Measurements from ENCODE around the gene AFF2.

AFF2 gene

GRCh38 chrX:148995661-148996060, 495.2 kb downstream of the AFF2 start:
- H3K4me3 ChIP-seq (ENCODE audit: insufficient read length, low read depth), result no peak overlapping the region
- TF ChIP-seq SUZ12 (IDR thresholded peaks at IDR 0.05; ENCODE audit: extremely low read depth, insufficient read depth, insufficient read length) (no peak), YY1 (IDR thresholded peaks at IDR 0.05; ENCODE audit: insufficient read depth, insufficient read length) (no peak), ZNF274 (IDR thresholded peaks at IDR 0.05; ENCODE audit: low read depth, low read length) (no peak)
- DNase-seq (ENCODE audit: low read depth, low spot score), result no peak
- H3K9me3 ChIP-seq (ENCODE audit: insufficient read depth, low read length), result no peaks in the 10 kb centered on the region
- no peak overlapping the region for H3K9ac ChIP-seq (ENCODE audit: insufficient read length, low read depth)
- no peaks in the 10 kb centered on the region for H3K27me3 ChIP-seq (ENCODE audit: insufficient read depth, insufficient read length)
- no peaks in the 10 kb centered on the region for H3K36me3 ChIP-seq (ENCODE audit: insufficient read depth, insufficient read length, low read length)
- no peaks in the 10 kb centered on the region for H3K4me1 ChIP-seq (ENCODE audit: insufficient read depth, insufficient read length)

GRCh38 chrX:149002320-149002719, 501.9 kb downstream of the AFF2 start:
- no peak for TF ChIP-seq YY1 (IDR thresholded peaks at IDR 0.05; ENCODE audit: insufficient read depth, insufficient read length)
- TF ChIP-seq ZNF274 (IDR thresholded peaks at IDR 0.05; ENCODE audit: low read depth, low read length), result no peak
- TF ChIP-seq SUZ12 (IDR thresholded peaks at IDR 0.05; ENCODE audit: extremely low read depth, insufficient read depth, insufficient read length), result no peak
- H3K27me3 ChIP-seq (ENCODE audit: insufficient read depth, insufficient read length), result no peaks in the 10 kb centered on the region
- no peak for DNase-seq (ENCODE audit: low read depth, low spot score)

GRCh38 chrX:149003863-149004660, 503.6 kb downstream of the AFF2 start:
- TF ChIP-seq SUZ12 (IDR thresholded peaks at IDR 0.05; ENCODE audit: extremely low read depth, insufficient read depth, insufficient read length) (no peak), YY1 (IDR thresholded peaks at IDR 0.05; ENCODE audit: insufficient read depth, insufficient read length) (no peak), ZNF274 (IDR thresholded peaks at IDR 0.05; ENCODE audit: low read depth, low read length) (no peak)
- no peak for DNase-seq (ENCODE audit: low read depth, low spot score)

More at GRCh38 chrX:149002320-149002719, 501.9 kb downstream of the AFF2 start:
- Histone ChIP-seq H3K36me3 (ENCODE audit: insufficient read depth, insufficient read length, low read length) (no peaks in the 10 kb centered on the region), H3K4me1 (ENCODE audit: insufficient read depth, insufficient read length) (no peaks in the 10 kb centered on the region), H3K9ac (ENCODE audit: insufficient read length, low read depth) (no peak overlapping the region), H3K9me3 (ENCODE audit: insufficient read depth, low read length) (no peaks in the 10 kb centered on the region), H3K4me3 (ENCODE audit: insufficient read length, low read depth) (no peak overlapping the region)

GRCh38 chrX:149004936-149005335, 504.5 kb downstream of the AFF2 start:
- Histone ChIP-seq H3K36me3 (ENCODE audit: insufficient read depth, insufficient read length, low read length) (no peaks in the 10 kb centered on the region), H3K4me3 (ENCODE audit: insufficient read length, low read depth) (no peak overlapping the region), H3K9ac (ENCODE audit: insufficient read length, low read depth) (no peak overlapping the region), H3K27me3 (ENCODE audit: insufficient read depth, insufficient read length) (no peaks in the 10 kb centered on the region), H3K4me1 (ENCODE audit: insufficient read depth, insufficient read length) (no peaks in the 10 kb centered on the region), H3K9me3 (ENCODE audit: insufficient read depth, low read length) (no peaks in the 10 kb centered on the region)
- DNase-seq (ENCODE audit: low read depth, low spot score), result no peak
- TF ChIP-seq YY1 (IDR thresholded peaks at IDR 0.05; ENCODE audit: insufficient read depth, insufficient read length), result no peak
- no peak for TF ChIP-seq ZNF274 (IDR thresholded peaks at IDR 0.05; ENCODE audit: low read depth, low read length)
- TF ChIP-seq SUZ12 (IDR thresholded peaks at IDR 0.05; ENCODE audit: extremely low read depth, insufficient read depth, insufficient read length), result no peak

More at GRCh38 chrX:149003863-149004660, 503.6 kb downstream of the AFF2 start:
- Histone ChIP-seq H3K4me3 (ENCODE audit: insufficient read length, low read depth) (no peak overlapping the region), H3K9me3 (ENCODE audit: insufficient read depth, low read length) (no peaks in the 10 kb centered on the region), H3K36me3 (ENCODE audit: insufficient read depth, insufficient read length, low read length) (no peaks in the 10 kb centered on the region), H3K4me1 (ENCODE audit: insufficient read depth, insufficient read length) (no peaks in the 10 kb centered on the region), H3K27me3 (ENCODE audit: insufficient read depth, insufficient read length) (no peaks in the 10 kb centered on the region), H3K9ac (ENCODE audit: insufficient read length, low read depth) (no peak overlapping the region)

GRCh38 chrX:149006235-149006634, 505.8 kb downstream of the AFF2 start:
- Histone ChIP-seq H3K4me1 (ENCODE audit: insufficient read depth, insufficient read length) (no peaks in the 10 kb centered on the region), H3K36me3 (ENCODE audit: insufficient read depth, insufficient read length, low read length) (no peaks in the 10 kb centered on the region), H3K9me3 (ENCODE audit: insufficient read depth, low read length) (no peaks in the 10 kb centered on the region), H3K4me3 (ENCODE audit: insufficient read length, low read depth) (no peak overlapping the region), H3K9ac (ENCODE audit: insufficient read length, low read depth) (no peak overlapping the region), H3K27me3 (ENCODE audit: insufficient read depth, insufficient read length) (no peaks in the 10 kb centered on the region)
- no peak for TF ChIP-seq SUZ12 (IDR thresholded peaks at IDR 0.05; ENCODE audit: extremely low read depth, insufficient read depth, insufficient read length)
- no peak for TF ChIP-seq ZNF274 (IDR thresholded peaks at IDR 0.05; ENCODE audit: low read depth, low read length)
- DNase-seq (ENCODE audit: low read depth, low spot score), result no peak

- H3K4me3 ChIP-seq (ENCODE audit: insufficient read length, low read depth), result no peak overlapping the region
- no peaks in the 10 kb centered on the region for H3K27me3 ChIP-seq (ENCODE audit: insufficient read depth, insufficient read length)
- H3K36me3 ChIP-seq (ENCODE audit: insufficient read depth, insufficient read length, low read length), result no peaks in the 10 kb centered on the region
- H3K9me3 ChIP-seq (ENCODE audit: insufficient read depth, low read length), result no peaks in the 10 kb centered on the region
- H3K9ac ChIP-seq (ENCODE audit: insufficient read length, low read depth), result no peak overlapping the region
- no peak for TF ChIP-seq ZNF274 (IDR thresholded peaks at IDR 0.05; ENCODE audit: low read depth, low read length)
- no peak for TF ChIP-seq SUZ12 (IDR thresholded peaks at IDR 0.05; ENCODE audit: extremely low read depth, insufficient read depth, insufficient read length)
- TF ChIP-seq YY1 (IDR thresholded peaks at IDR 0.05; ENCODE audit: insufficient read depth, insufficient read length), result no peak
- no peak for DNase-seq (ENCODE audit: low read depth, low spot score)
- H3K4me1 ChIP-seq (ENCODE audit: insufficient read depth, insufficient read length), result no peaks in the 10 kb centered on the region
Measured at GRCh38 chrX:149007423-149007822, 507.0 kb downstream of the AFF2 start.

GRCh38 chrX:149010013-149010852, 509.8 kb downstream of the AFF2 start:
- no peaks in the 10 kb centered on the region for H3K36me3 ChIP-seq (ENCODE audit: insufficient read depth, insufficient read length, low read length)
- H3K4me3 ChIP-seq (ENCODE audit: insufficient read length, low read depth), result no peak overlapping the region
- no peaks in the 10 kb centered on the region for H3K27me3 ChIP-seq (ENCODE audit: insufficient read depth, insufficient read length)
- H3K9ac ChIP-seq (ENCODE audit: insufficient read length, low read depth), result no peak overlapping the region
- H3K4me1 ChIP-seq (ENCODE audit: insufficient read depth, insufficient read length), result no peaks in the 10 kb centered on the region
- no peak for DNase-seq (ENCODE audit: low read depth, low spot score)
- H3K9me3 ChIP-seq (ENCODE audit: insufficient read depth, low read length), result no peaks in the 10 kb centered on the region
- TF ChIP-seq ZNF274 (IDR thresholded peaks at IDR 0.05; ENCODE audit: low read depth, low read length) (no peak), SUZ12 (IDR thresholded peaks at IDR 0.05; ENCODE audit: extremely low read depth, insufficient read depth, insufficient read length) (no peak), YY1 (IDR thresholded peaks at IDR 0.05; ENCODE audit: insufficient read depth, insufficient read length) (no peak)

Measured in NT2/D1 (cell line).